ENCODE results near the gene TAS2R60. TPM values are rescaled to one million over a fixed set of nuclear protein-coding genes. Genes with fewer than 3 reads are reported as not detected.

The TAS2R60 gene
- total RNA-seq, 1 experiment from 2014 or later = not detected

DNA sequence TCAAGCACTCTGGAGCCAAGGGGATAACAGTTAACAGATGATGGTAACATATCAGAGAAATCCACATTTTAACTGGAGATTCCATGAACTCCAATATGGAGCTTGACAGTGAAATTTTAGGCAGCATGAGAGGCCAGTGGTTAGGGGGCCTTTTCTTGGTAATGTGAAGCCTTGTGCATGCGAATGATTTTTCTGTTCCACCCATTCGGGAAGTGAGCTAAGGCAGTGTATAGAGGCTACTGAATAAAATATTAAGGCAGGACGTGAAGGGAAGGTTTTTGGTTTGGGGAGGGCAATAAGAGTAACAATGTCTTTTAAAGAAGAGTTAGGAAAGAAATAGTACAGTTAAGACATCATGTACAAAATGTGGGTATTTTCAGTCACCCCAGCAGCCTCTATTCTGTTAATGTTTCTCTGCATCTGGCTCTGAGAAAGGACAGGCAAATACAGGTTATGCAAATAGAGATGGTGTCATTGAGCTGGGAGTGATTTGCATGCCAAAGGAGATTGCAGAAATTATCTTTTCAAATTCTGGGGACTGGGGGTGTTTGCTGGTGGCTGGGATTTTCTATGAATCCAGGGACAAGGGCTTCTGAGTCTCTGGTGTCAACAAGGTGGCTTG is 6.8 kb upstream of the TAS2R60 start:
- Histone ChIP-seq H3K36me3 (ENCODE audit: insufficient read depth, low read length, poor library complexity, severe bottlenecking) (no peaks in the 10 kb centered on the region), H3K27ac (ENCODE audit: low read depth, low read length, poor library complexity, severe bottlenecking) (no peak overlapping the region), H3K4me3 (ENCODE audit: low read depth, low read length, poor library complexity, severe bottlenecking) (no peak overlapping the region), H3K27me3 (replicated peaks; ENCODE audit: insufficient read depth, low read depth, low read length, poor library complexity) (no peaks in the 10 kb centered on the region), H3K4me1 (ENCODE audit: insufficient read depth, low read length, poor library complexity, severe bottlenecking) (no peaks in the 10 kb centered on the region), H3K9me3 (ENCODE audit: low read depth, low read length, poor library complexity, severe bottlenecking) (no peaks in the 10 kb centered on the region)
- ChIA-PET CTCF (no interaction called here), POLR2A (ENCODE audit: low non-redundant PET) (no interaction called here)
- TF ChIP-seq, protein P1, sequence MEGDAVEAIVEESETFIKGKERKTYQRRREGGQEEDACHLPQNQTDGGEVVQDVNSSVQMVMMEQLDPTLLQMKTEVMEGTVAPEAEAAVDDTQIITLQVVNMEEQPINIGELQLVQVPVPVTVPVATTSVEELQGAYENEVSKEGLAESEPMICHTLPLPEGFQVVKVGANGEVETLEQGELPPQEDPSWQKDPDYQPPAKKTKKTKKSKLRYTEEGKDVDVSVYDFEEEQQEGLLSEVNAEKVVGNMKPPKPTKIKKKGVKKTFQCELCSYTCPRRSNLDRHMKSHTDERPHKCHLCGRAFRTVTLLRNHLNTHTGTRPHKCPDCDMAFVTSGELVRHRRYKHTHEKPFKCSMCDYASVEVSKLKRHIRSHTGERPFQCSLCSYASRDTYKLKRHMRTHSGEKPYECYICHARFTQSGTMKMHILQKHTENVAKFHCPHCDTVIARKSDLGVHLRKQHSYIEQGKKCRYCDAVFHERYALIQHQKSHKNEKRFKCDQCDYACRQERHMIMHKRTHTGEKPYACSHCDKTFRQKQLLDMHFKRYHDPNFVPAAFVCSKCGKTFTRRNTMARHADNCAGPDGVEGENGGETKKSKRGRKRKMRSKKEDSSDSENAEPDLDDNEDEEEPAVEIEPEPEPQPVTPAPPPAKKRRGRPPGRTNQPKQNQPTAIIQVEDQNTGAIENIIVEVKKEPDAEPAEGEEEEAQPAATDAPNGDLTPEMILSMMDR (conservative IDR thresholded peaks at IDR 0.05; ENCODE audit: low read depth, low read length) = no peak
- TF ChIP-seq EZH2 (IDR thresholded peaks at IDR 0.05; ENCODE audit: borderline replicate concordance, low read depth, low read length, poor library complexity, severe bottlenecking) = no peak
- DNase-seq (ENCODE audit: low spot score) = no peak
- intact Hi-C loops (cut with micrococcal nuclease; ENCODE audit: unreplicated experiment) = no loop called here
- BruUV-seq (replicated peaks) = no TSS peak

DNA sequence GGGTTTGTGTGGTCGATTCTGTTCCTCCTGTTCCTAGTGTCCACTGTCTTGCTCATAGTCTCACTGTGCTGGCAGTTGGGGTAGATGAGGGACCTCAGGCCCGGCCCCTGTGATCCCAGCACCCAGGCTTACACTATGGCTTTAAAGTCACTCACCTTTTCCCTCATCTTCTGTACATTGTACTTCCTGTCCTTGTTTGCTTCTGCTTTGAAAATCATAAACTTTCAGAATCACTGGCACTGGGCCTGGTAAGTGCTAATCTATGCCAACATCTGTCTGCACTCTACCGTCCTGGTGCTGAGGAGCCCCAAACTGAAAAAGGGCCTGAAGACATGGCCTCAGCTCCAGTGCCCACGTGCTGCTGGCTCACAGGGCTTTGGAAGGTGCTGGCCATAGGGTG is 5.7 kb upstream of the TAS2R60 start:
- H3K36me3 ChIP-seq (ENCODE audit: insufficient read depth, low read length, poor library complexity, severe bottlenecking) = no peaks in the 10 kb centered on the region
- H3K9me3 ChIP-seq (ENCODE audit: low read depth, low read length, poor library complexity, severe bottlenecking) = no peaks in the 10 kb centered on the region
- TF ChIP-seq, protein P1 (conservative IDR thresholded peaks at IDR 0.05; ENCODE audit: low read depth, low read length) = no peak
- TF ChIP-seq EZH2 (IDR thresholded peaks at IDR 0.05; ENCODE audit: borderline replicate concordance, low read depth, low read length, poor library complexity, severe bottlenecking) = no peak
- H3K27ac ChIP-seq (ENCODE audit: low read depth, low read length, poor library complexity, severe bottlenecking) = no peak overlapping the region
- no TSS peak for BruUV-seq (replicated peaks)
- DNase-seq (ENCODE audit: low spot score) = no peak
- ChIA-PET POLR2A (ENCODE audit: low non-redundant PET) (no interaction called here), CTCF (no interaction called here)
- no peak overlapping the region for H3K4me3 ChIP-seq (ENCODE audit: low read depth, low read length, poor library complexity, severe bottlenecking)
- no peaks in the 10 kb centered on the region for H3K27me3 ChIP-seq (replicated peaks; ENCODE audit: insufficient read depth, low read depth, low read length, poor library complexity)
- H3K4me1 ChIP-seq (ENCODE audit: insufficient read depth, low read length, poor library complexity, severe bottlenecking) = no peaks in the 10 kb centered on the region
- intact Hi-C loops (cut with micrococcal nuclease; ENCODE audit: unreplicated experiment) = no loop called here

DNA sequence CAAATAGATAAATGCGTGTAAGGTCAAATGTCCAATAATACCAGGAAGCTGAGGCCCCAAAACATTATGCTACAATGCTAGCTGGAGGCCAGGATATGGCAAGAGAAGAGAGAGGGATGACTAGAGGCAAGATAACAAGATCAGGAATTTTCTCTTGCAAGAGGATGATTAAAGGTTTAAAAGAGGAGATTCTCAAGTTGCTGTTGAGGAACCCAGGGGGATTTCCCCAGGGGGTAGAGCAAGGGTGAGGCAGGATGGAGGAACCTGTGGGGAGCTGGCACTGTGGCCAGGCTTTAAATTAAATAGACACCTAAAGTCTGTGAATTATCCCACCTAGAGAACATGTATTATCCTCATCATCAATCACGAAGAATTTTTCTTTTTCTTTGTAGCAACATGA is 3.4 kb upstream of the TAS2R60 start:
- Histone ChIP-seq H3K27me3 (replicated peaks; ENCODE audit: insufficient read depth, low read depth, low read length, poor library complexity) (no peaks in the 10 kb centered on the region), H3K4me1 (ENCODE audit: insufficient read depth, low read length, poor library complexity, severe bottlenecking) (no peaks in the 10 kb centered on the region), H3K36me3 (ENCODE audit: insufficient read depth, low read length, poor library complexity, severe bottlenecking) (no peaks in the 10 kb centered on the region), H3K4me3 (ENCODE audit: low read depth, low read length, poor library complexity, severe bottlenecking) (no peak overlapping the region), H3K9me3 (ENCODE audit: low read depth, low read length, poor library complexity, severe bottlenecking) (no peaks in the 10 kb centered on the region), H3K27ac (ENCODE audit: low read depth, low read length, poor library complexity, severe bottlenecking) (no peak overlapping the region)
- ChIA-PET POLR2A (ENCODE audit: low non-redundant PET) (no interaction called here), CTCF (no interaction called here)
- TF ChIP-seq, protein P1 (conservative IDR thresholded peaks at IDR 0.05; ENCODE audit: low read depth, low read length) = no peak
- TF ChIP-seq EZH2 (IDR thresholded peaks at IDR 0.05; ENCODE audit: borderline replicate concordance, low read depth, low read length, poor library complexity, severe bottlenecking) = no peak
- no TSS peak for BruUV-seq (replicated peaks)
- intact Hi-C loops (cut with micrococcal nuclease; ENCODE audit: unreplicated experiment) = no loop called here
- no peak for DNase-seq (ENCODE audit: low spot score)

Data from A673 (cell line).